Endothelial cell of hepatic sinusoid (primary cell): Measurements from ENCODE around the gene SPATA25.

Source experiments
- in situ Hi-C: cut with HindIII; loops from 2 replicates; pipeline ENCODE4 v1.10.0; 2017; ENCODE audit warnings: low sequenced_read_pairs

SPATA25 gene

GRCh38 chr20:45894797-45895196, 7.4 kb upstream of the SPATA25 start:
- in situ Hi-C loops, result loop anchor here (5.0 kb wide), 1 partner anchor 48 kb away; no protein-coding TSS in a partner anchor

- in situ Hi-C loops, result loop anchor here (5.0 kb wide), 1 partner anchor 48 kb away; no protein-coding TSS in a partner anchor
These were observed 6.4 kb upstream of the SPATA25 start for GRCh38 chr20:45893831-45894230.

- in situ Hi-C loops, result loop anchor here (5.0 kb wide), 1 partner anchor 49 kb away; no protein-coding TSS in a partner anchor
These were observed 5.5 kb upstream of the SPATA25 start for GRCh38 chr20:45892828-45893500.

GRCh38 chr20:45892049-45892825, 4.8 kb upstream of the SPATA25 start:
- in situ Hi-C loops, result loop anchor here (5.0 kb wide), 1 partner anchor 50 kb away; no protein-coding TSS in a partner anchor

GRCh38 chr20:45890985-45891983, 3.9 kb upstream of the SPATA25 start, which contains the start of the genes CTSA and NEURL2:
CTSA (plus strand) TSS chr20:45891335; CDS start chr20:45891569, 234 bp downstream.
NEURL2 (minus strand) TSS chr20:45891208; CDS start chr20:45890991, 217 bp downstream.
- in situ Hi-C loops, result loop anchor here (5.0 kb wide), 1 partner anchor 51 kb away; no protein-coding TSS in a partner anchor

GRCh38 chr20:45890077-45890984, 2.9 kb upstream of the SPATA25 start:
- in situ Hi-C loops, result loop anchor here (5.0 kb wide), 1 partner anchor 52 kb away; no protein-coding TSS in a partner anchor

- in situ Hi-C loops, result no loop called here
These were observed 1.3 kb upstream of the SPATA25 start for GRCh38 chr20:45888681-45889080.

GRCh38 chr20:45886590-45887345, 654 bp downstream of the SPATA25 start:
- in situ Hi-C loops, result no loop called here

GRCh38 chr20:45883100-45883469, 4.3 kb downstream of the SPATA25 start:
- in situ Hi-C loops, result no loop called here

GRCh38 chr20:45882469-45883099, 4.8 kb downstream of the SPATA25 start:
- in situ Hi-C loops, result no loop called here

- in situ Hi-C loops, result no loop called here
These were observed 6.2 kb downstream of the SPATA25 start, which contains the start of gene ZSWIM1 for GRCh38 chr20:45880988-45881788. ZSWIM1 (plus strand) TSS chr20:45881227; CDS start chr20:45882593, 1,366 bp downstream.

GRCh38 chr20:45878076-45878761, 9.2 kb downstream of the SPATA25 start:
- in situ Hi-C loops, result no loop called here

- in situ Hi-C loops, result loop anchor here (5.0 kb wide), 1 partner anchor 62 kb away; the partner anchor contains the start of gene UBE2C
These were observed 12.8 kb downstream of the SPATA25 start for GRCh38 chr20:45874576-45874975.

- in situ Hi-C loops, result loop anchor here (5.0 kb wide), 1 partner anchor 62 kb away; the partner anchor contains the start of gene UBE2C
These were observed 13.3 kb downstream of the SPATA25 start for GRCh38 chr20:45874104-45874481.

GRCh38 chr20:45873409-45874103, 13.9 kb downstream of the SPATA25 start:
- in situ Hi-C loops, result loop anchor here (5.0 kb wide), 1 partner anchor 61 kb away; the partner anchor contains the start of gene UBE2C

GRCh38 chr20:45872626-45873025, 14.8 kb downstream of the SPATA25 start:
- in situ Hi-C loops, result loop anchor here (5.0 kb wide), 1 partner anchor 60 kb away; the partner anchor contains the start of gene UBE2C
